B cell (primary cell): ENCODE results near the gene EGFLAM.

ENCODE experiments used
- CTCF ChIP-seq: fragments of 200-600 bp; IDR thresholded peaks from one replicate; pipeline ENCODE4 v1.8.0; 2022; ENCODE audit warnings: antibody characterized with exemption, mild to moderate bottlenecking
- EZH2 ChIP-seq: IDR thresholded peaks from 2 replicates; pipeline ENCODE4 v1.6.1; 2012; ENCODE audit warnings: borderline replicate concordance, low read depth, mild to moderate bottlenecking, moderate library complexity, low read length; ENCODE audit not compliant: insufficient read depth, poor library complexity, severe bottlenecking

- peak; percentile 76 for TF ChIP-seq CTCF
- TF ChIP-seq EZH2: no peak
Measured at GRCh38 chr5:38382898-38383297, 124.5 kb downstream of the EGFLAM start.
